ENCODE results near the gene TMC5.

DNA sequence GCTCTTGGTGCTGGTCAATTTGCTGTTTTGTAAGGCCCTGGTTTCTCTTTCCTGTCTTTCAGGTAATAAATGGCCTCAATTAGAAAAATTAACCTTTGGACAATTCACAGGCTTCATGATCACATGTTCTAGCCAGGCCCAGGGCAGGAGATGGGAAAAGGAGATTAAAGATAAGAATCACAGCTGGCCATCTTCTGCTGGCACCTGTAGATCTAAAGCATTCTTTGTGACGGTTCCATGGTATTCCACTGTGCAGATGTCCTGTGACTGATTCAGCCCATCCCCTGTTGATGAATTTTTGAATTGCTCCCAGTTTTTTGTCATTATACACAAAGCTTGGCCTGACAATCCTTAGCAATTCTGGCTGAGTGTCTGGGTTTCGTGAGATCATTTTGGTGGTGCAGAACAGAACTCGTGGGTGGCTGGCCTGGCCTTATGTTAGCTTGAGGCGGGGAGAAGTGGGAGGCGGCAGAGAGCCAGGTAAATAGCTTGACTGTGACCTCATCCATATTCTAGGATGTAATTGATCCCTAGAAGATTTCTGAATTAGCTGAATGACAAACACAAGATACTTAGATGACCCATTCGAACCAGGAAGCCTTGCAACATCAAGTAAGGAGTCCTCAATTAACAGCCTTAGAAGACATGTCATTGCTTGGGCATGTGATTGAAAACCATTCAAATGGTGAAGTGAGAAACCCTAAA, 14.1 kb downstream of the TMC5 start:
- no peak for TF ChIP-seq POLR2A (IDR thresholded peaks at IDR 0.05)
- TF ChIP-seq, protein P1, sequence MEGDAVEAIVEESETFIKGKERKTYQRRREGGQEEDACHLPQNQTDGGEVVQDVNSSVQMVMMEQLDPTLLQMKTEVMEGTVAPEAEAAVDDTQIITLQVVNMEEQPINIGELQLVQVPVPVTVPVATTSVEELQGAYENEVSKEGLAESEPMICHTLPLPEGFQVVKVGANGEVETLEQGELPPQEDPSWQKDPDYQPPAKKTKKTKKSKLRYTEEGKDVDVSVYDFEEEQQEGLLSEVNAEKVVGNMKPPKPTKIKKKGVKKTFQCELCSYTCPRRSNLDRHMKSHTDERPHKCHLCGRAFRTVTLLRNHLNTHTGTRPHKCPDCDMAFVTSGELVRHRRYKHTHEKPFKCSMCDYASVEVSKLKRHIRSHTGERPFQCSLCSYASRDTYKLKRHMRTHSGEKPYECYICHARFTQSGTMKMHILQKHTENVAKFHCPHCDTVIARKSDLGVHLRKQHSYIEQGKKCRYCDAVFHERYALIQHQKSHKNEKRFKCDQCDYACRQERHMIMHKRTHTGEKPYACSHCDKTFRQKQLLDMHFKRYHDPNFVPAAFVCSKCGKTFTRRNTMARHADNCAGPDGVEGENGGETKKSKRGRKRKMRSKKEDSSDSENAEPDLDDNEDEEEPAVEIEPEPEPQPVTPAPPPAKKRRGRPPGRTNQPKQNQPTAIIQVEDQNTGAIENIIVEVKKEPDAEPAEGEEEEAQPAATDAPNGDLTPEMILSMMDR (IDR thresholded peaks at IDR 0.05), result no peak
- TF ChIP-seq EP300 (IDR thresholded peaks at IDR 0.05), result no peak

All from tibial nerve (tissue), 4 donors.